Endodermal cell (in vitro differentiated cells): ENCODE measurements around the gene PTPRT. TPM values are rescaled to one million over a fixed set of nuclear protein-coding genes. Genes with fewer than 3 reads are reported as not detected.
A peak's percentile ranks its signal among the peaks of the same experiment; 100 is the strongest.

ENCODE experiments used
- DNase-seq: peaks from one replicate; pipeline ENCODE4 v3.0.0-alpha.2; 2017
- H3K27ac ChIP-seq: 2 replicates; pipeline ENCODE4 v1.5.1; 2013; ENCODE audit warnings: mild to moderate bottlenecking, low read depth, low read length, moderate library complexity
- H3K27me3 ChIP-seq: 2 replicates; pipeline ENCODE4 v1.6.1; 2013; ENCODE audit warnings: mild to moderate bottlenecking, low read length, moderate library complexity; ENCODE audit not compliant: insufficient read depth, control insufficient read depth, poor library complexity, severe bottlenecking
- H3K36me3 ChIP-seq: 2 replicates; pipeline ENCODE4 v1.7.0; 2013; ENCODE audit warnings: mild to moderate bottlenecking, low read length, moderate library complexity; ENCODE audit not compliant: control insufficient read depth, insufficient read depth
- H3K4me1 ChIP-seq: one replicate; pipeline ENCODE4 v1.7.0; 2013; ENCODE audit warnings: low read length; ENCODE audit not compliant: control insufficient read depth, insufficient read depth
- H3K4me3 ChIP-seq: 2 replicates; pipeline ENCODE4 v1.5.1; 2013; ENCODE audit warnings: mild to moderate bottlenecking, low read length, moderate library complexity
- H3K9ac ChIP-seq: 2 replicates; pipeline ENCODE4 v1.6.1; 2013; ENCODE audit warnings: mild to moderate bottlenecking, low read length, moderate library complexity; ENCODE audit not compliant: poor library complexity, severe bottlenecking; ENCODE audit errors: extremely low read depth
- H3K9me3 ChIP-seq: 2 replicates; pipeline ENCODE4 v1.6.1; 2013; ENCODE audit warnings: mild to moderate bottlenecking, low read length, moderate library complexity; ENCODE audit not compliant: control insufficient read depth
- H3K27ac Mint-ChIP-seq: 2 replicates; pipeline ENCODE4 v1.8.0; 2020; ENCODE audit warnings: mixed read lengths
- H3K27me3 Mint-ChIP-seq: 2 replicates; pipeline ENCODE4 v1.8.0; 2021; ENCODE audit warnings: mild to moderate bottlenecking, mixed read lengths; ENCODE audit not compliant: insufficient read depth
- H3K36me3 Mint-ChIP-seq: 2 replicates; pipeline ENCODE4 v1.8.0; 2020; ENCODE audit warnings: low read depth, mixed read lengths
- H3K4me1 Mint-ChIP-seq: 2 replicates; pipeline ENCODE4 v1.8.0; 2020; ENCODE audit warnings: mixed read lengths
- H3K4me3 Mint-ChIP-seq: 2 replicates; pipeline ENCODE4 v1.8.0; 2020; ENCODE audit warnings: mild to moderate bottlenecking, moderate library complexity, mixed read lengths
- H3K9me3 Mint-ChIP-seq: 2 replicates; pipeline ENCODE4 v1.8.0; 2020; ENCODE audit warnings: mild to moderate bottlenecking, mixed read lengths
- WGBS, 2 experiments: methylation state at CpG; one replicate each; pipeline versions ENCODE4 v1.1.5 to v1.1.7; 2013; ENCODE audit warnings: missing lambda C conversion rate in 2 of 2, mixed read lengths in 1 of 2; ENCODE audit not compliant: insufficient coverage in 1 of 2, insufficient read length in 1 of 2; 5-methylcytosine and 5-hydroxymethylcytosine counted together
- total RNA-seq, 2 donors: library from RNA; stranded (reverse); fragmentation: NEBNext Ultra II Directional in 1 of 2; extraction: Animal tissue kit (Norgen Biotek cat#: 25700) in 1 of 2; gene quantifications; 2 replicates in 1 of 2; 3 replicates in 1 of 2; pipeline ENCODE4 v1.2.1, GENCODE V29; 2021
- TF ChIP-seq, protein P1 (sequence below): fragments of 200-600 bp; sonication (generic); conservative IDR thresholded peaks from 2 replicates; pipeline ENCODE4 v1.5.0; 2021; ENCODE audit warnings: antibody characterized with exemption, mild to moderate bottlenecking

Gene PTPRT
- total RNA-seq, 2 donors from 2014 or later, result 2.3 to 2.7 TPM

DNA sequence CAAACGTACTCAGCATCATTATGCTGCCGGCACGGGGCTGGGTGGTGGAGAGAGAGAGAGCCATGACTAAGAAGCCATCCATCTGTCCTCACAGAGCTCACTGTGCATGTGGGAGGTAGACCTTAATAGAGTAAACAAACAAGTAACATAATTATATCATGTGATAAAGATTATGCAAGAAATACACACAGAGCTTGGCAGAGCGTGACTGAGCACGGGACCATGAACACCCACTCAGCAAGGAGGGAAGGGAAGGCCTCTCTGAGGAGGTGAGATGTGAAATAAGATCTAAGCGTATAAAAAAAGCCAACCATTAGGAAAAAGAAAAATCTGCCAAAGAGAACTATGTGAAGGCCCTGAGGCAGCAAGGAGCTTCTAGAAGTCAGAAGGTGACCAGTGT, 207.5 kb downstream of the PTPRT start:
- no peaks in the 10 kb centered on the region for H3K36me3 Mint-ChIP-seq
- peaks cover 3% of the 10 kb centered on the region for H3K9me3 Mint-ChIP-seq
- Histone ChIP-seq H3K36me3 (no peaks in the 10 kb centered on the region), H3K27ac (no peak overlapping the region), H3K4me3 (no peak overlapping the region), H3K9me3 (no peaks in the 10 kb centered on the region), H3K4me1 (peaks cover 28% of the 10 kb centered on the region), H3K9ac (no peak overlapping the region), H3K27me3 (no peaks in the 10 kb centered on the region)
- 89 to 100% methylated on average over 1 to 6 of the region's 6 CpGs for WGBS, 2 experiments
- H3K27me3 Mint-ChIP-seq, result peaks cover 9% of the 10 kb centered on the region
- no peak for DNase-seq
- H3K27ac Mint-ChIP-seq, result no peak overlapping the region
- H3K4me3 Mint-ChIP-seq, result no peak overlapping the region
- TF ChIP-seq, protein P1, sequence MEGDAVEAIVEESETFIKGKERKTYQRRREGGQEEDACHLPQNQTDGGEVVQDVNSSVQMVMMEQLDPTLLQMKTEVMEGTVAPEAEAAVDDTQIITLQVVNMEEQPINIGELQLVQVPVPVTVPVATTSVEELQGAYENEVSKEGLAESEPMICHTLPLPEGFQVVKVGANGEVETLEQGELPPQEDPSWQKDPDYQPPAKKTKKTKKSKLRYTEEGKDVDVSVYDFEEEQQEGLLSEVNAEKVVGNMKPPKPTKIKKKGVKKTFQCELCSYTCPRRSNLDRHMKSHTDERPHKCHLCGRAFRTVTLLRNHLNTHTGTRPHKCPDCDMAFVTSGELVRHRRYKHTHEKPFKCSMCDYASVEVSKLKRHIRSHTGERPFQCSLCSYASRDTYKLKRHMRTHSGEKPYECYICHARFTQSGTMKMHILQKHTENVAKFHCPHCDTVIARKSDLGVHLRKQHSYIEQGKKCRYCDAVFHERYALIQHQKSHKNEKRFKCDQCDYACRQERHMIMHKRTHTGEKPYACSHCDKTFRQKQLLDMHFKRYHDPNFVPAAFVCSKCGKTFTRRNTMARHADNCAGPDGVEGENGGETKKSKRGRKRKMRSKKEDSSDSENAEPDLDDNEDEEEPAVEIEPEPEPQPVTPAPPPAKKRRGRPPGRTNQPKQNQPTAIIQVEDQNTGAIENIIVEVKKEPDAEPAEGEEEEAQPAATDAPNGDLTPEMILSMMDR, result no peak
- H3K4me1 Mint-ChIP-seq, result peaks cover 45% of the 10 kb centered on the region

DNA sequence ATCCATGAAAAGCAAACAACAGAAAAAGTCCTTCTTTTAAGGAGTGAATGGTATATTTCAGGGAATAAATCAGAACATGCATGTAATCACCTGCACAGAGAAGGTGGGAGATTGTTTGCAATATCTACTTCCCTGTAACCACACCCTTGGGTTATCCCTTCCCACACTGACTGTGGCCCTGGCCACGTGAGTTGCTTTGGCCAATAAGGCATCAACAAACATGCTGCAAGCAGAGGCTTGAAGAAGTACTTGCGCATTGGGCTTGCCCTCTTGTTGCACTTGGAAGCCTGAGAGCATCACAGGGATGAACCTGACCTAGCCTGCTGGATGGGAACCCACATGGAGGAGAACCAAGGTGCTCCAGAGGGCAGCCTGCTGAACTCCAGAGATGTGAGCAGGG, 208.5 kb downstream of the PTPRT start:
- TF ChIP-seq, protein P1, result no peak
- Mint-ChIP-seq H3K4me1 (peaks cover 45% of the 10 kb centered on the region), H3K4me3 (no peak overlapping the region), H3K27ac (peak overlapping the region; percentile 87), H3K36me3 (no peaks in the 10 kb centered on the region), H3K27me3 (peaks cover 8% of the 10 kb centered on the region), H3K9me3 (peaks cover 3% of the 10 kb centered on the region)
- Histone ChIP-seq H3K36me3 (no peaks in the 10 kb centered on the region), H3K4me3 (no peak overlapping the region), H3K27me3 (no peaks in the 10 kb centered on the region), H3K9me3 (no peaks in the 10 kb centered on the region), H3K9ac (peak overlapping the region; percentile 32), H3K27ac (peak overlapping the region; percentile 40), H3K4me1 (peaks cover 28% of the 10 kb centered on the region)
- 90 to 100% methylated on average over 1 to 2 of the region's 2 CpGs for whole genome bisulfite sequencing, 2 experiments
- DNase-seq, result no peak

DNA sequence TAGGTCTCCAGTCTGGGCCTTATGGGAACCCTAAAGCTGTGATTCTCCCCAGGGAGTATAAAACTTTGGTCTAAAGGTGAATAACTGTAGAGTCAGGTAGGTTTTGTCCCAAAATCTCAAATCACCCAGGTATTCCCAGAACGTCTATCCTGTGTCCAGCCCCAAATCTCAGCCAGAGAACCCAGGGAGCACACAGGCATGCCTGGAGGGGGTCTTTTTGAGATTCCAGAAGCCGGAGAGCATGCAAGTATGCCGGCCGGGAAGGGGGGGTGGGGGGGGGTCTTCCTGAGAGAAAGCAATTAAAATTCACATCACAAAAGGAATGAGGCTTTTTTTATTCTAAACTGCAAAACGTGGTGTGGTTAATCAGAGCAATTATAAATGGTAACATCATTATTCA, 210.0 kb downstream of the PTPRT start:
- no peak overlapping the region for H3K27ac ChIP-seq
- H3K9me3 ChIP-seq, result no peaks in the 10 kb centered on the region
- DNase-seq, result no peak
- 40% methylated on average over 1 of the region's 5 CpGs; no CpG with 5 or more reads in 1 of the 2 experiments for WGBS, 2 experiments
- H3K27ac Mint-ChIP-seq, result peak overlapping the region; percentile 87
- TF ChIP-seq, protein P1, result no peak
- no peaks in the 10 kb centered on the region for H3K36me3 Mint-ChIP-seq
- H3K9ac ChIP-seq, result peak overlapping the region; percentile 56
- peaks cover 3% of the 10 kb centered on the region for H3K27me3 Mint-ChIP-seq
- no peak overlapping the region for H3K4me3 ChIP-seq
- peaks cover 3% of the 10 kb centered on the region for H3K9me3 Mint-ChIP-seq
- H3K36me3 ChIP-seq, result no peaks in the 10 kb centered on the region
- H3K4me1 Mint-ChIP-seq, result peaks cover 45% of the 10 kb centered on the region
- H3K27me3 ChIP-seq, result no peaks in the 10 kb centered on the region
- H3K4me3 Mint-ChIP-seq, result peak overlapping the region; percentile 20
- peaks cover 28% of the 10 kb centered on the region for H3K4me1 ChIP-seq
